Measurements from ENCODE around the gene FANCE.

Gene FANCE

DNA sequence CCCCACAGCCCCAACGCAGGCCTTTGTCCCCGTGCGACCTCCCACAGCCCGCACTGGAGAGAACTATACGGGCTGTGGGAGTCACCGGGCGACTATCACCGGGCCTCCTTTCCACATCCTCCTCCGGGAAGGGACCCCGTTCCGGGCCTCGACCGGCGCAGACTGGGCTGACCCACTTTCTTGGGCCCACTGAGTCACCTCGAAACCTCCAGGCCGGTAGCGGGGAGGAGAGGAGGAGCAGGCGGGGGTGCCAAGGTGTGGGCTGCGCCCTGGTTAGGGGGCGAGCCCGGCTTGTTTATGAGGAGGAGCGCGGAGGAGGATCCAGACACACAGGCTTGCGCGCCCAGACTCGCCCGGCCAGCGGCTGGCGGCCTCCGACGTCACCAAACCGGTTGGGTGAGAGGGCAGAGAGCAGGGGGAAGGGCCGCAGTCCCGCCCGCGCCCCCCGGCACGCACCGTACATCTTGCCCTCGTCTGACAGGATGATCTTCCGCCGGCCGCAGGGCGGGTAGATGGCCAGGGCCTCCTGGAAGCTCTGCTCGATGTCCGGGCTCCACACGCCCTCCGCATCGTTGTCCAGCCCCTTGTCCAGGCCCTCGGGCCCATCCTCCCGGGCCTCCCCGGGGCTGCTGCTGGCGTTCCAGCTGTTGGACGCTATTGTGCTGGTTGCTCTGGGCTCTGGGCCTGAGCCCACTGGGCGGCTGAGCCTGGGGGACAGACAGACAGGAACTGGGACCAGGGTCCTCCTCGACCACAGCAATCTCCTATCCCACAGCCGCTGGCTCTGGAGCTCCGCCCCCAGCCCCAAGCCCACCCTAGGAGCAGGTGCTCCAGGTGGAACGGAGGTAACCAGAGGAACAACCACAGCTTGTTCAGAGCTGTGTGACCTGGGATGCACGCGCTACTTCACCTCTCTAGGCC is 34.1 kb downstream of the FANCE start:
- no peak for DNase-seq

DNA sequence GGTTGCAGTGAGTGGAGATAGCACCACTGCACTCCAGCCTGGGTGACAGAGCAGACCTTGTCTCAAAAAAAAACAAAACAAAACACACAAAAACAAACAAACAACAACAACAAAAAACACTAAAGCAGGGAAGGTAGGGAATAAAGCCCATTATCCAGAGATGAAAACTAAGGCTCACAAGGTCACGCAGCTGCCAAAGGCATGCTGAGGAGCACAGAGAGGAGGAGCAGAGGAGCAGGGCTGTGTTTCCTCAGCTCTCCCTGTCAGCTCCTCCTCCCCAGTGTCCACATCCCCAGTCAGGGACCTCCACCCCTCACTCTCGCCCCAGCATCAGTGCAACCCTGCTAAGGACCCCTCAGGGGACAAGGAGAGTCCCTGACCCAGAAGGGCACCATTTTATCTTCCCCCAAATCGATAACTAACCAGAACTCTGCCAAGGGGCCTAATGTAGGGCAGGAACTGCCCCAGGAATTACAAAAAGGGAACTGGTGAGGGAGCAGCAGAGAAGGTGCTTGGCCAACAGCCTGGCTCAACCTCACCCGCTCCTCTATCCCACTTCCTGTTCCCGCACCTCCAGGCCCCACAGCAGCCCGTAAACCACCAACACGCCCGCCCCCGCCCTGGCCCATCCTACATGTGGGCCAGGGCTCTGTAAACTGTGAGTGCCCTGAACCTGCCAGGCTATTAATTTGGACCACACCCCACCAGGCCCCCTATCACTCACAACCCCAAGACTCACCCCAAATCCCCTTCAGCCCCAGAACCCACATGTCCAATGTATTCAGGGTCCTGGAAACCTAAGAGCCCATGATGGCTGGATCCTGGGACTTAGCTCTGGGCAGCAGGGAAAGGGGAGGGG is 35.7 kb downstream of the FANCE start:
- DNase-seq: no peak

DNA sequence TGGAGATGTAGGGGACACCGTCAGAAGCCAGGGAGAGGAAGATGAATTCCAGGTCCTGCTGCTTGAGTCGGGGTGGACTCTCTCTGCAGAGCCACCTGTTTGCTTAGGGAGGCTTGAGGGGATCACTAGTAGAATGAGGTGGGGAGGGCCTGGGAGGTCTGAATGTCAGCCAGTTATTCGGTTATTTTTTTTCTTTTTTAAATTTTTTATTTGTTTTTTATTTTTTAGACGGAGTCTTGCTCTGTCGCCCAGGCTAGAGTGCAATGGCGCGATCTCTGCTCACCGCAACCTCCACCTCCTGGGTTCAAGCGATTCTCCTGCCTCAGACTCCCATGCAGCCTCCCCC is 36.4 kb downstream of the FANCE start:
- DNase-seq: no peak

DNA sequence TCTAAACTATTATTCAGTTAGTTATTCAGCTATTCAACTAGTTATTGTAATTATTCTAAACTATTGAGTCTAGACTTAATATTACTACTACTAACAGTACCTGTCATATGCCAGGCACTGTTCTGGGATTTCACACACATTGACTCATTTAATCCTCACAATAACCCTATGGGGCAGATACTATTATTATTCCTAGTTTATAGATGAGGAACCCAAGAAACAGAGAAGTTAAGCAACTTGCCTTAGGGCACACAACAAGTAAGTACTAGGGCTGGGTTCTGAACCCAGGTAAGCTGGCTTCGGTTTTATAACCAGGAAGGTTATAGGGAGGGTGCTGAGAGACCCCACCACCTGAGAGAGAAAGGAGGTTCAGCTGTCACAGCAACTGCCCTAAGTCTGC is 36.9 kb downstream of the FANCE start:
- DNase-seq: no peak

DNA sequence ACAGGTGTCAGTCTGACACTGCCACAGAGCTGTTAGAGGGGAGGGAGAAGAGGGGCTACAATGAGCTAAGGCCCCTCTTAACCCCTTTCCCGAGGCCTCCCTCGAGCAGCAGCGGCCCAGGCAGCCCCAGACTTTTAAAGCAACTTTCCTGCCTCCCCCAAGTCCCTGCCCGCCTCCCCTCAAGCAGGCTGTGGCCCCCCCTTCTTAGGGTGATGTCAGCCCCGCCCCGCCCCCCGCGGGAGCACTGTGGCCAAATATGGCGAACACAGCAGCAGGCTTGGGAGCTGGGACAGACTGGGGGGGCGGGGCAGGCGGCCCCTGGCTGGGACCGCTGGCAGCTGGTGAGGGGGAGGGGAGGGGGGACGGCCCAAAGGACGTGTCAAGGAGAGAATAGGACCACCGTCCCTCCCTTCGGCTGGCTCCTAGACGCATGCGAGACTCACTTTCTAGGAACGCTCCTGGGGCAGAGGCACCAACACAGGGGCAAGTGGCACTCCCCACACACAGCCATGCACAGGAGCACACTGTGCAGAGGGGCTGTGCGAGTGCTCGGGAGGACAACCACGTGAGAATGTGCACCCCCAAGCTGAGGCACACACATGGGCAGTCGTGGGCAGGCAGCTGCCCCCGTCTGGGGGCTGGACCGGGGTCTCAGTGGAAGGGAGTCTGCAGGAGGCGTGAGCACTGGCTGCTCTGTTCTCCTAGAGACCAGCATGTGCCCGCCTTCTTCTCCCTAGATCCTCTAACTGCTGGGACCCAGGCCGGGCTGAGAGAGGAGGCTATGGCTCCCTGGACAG is 38.1 kb downstream of the FANCE start:
- no peak for DNase-seq

DNA sequence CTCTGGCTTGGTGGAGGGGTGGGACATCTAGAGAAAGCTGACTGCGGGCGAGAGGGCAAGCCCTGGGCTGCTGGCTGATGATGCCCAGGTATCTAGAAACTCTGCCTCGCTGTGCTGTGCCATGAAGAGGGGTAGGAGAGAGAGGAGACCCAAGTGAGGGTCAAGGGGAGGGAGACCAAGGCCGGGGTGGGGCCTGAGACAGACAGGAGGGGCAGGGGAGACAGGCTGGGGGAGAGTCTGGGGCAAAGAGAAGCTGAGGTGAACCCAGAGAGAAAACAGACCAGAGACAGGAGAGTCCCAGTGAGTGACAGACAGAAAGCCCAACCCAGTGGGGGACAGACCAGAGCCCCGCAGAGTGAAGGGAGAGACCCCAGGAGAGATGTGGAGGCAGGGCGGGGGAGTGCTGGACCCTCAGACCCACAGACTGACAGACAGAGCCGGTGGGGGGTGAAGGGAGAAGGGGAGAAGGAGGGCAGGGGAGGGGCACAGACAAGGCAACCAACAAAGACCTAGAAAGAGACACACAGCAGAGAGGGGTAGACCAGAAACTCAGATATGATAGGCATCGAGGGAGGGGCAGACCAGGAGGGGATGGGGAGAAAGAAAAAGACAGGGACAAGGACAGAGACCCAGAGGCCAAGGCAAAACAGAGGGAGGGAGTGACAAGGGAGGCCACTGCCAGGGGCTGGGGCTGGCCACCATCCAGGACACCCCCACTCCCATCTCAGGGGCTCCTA is 38.9 kb downstream of the FANCE start:
- no peak for DNase-seq

DNA sequence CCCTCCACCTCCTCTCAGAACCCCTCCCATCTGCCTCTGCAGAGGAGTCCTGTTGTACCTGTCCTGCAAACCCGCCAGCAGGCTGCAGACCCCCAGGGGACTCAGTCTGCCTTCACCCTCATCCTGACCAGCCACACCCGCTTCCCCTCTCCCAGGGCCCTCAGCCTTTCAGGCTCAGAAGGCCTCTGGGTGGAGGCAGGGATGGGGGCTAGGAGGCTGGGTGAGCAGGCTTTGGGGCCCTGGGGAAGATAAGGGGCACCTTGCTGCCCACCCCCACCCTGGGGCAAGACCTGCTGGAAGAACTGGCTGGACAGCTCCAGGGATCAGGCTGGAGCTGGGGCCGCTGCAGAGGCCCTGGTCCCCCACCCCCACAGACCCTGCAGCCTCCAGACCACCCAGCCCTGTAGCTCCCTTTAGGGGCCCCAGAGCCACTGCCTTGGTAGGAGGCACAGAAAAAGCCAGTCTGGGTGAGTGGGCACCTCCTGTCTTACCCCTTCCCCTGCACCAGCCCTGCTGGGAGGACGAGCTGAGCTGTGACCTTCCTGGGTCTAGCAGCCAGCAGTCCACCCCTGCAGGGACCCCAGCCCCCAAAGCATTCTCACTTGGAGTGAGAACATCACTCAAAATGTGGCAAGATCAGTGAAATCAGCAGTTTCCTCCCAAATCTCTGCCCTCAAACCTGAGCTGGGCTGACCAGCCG is 39.6 kb downstream of the FANCE start:
- no peak for DNase-seq

DNA sequence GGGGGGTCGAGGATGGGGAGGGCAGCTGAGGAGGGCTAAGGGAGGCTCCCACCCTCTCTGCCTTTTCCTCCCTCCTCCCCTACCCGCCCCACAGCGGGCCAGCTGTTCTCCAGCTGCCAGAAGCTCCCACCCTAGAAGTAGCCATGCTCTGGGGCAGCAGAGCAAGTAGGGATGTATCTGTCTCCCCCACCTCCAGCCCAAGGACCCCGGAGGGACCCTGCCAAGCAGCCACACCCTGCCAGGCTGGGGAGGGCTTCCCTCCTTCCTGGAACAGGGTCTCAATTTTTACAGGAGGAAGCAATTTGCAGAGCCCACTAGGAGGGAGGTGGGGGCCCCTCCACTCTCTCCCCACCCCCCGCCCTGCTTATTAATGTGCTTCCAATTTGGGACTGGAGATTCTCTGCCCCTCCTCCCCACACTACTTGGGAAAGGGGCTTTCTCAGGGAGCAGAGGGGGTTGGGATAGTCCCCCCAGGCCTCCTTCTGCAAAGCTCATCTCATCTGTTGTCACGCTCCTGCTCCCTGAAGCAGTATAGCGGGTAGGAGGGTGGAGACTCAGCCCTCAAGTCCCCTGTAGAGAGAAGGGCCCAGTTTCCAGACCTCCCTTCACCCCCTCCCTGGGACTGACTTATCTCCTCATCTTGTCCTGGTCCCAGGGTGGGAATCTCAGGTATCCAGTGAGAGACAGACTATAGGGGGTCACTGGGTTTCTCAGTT is 40.3 kb downstream of the FANCE start:
- no peak for DNase-seq

DNA sequence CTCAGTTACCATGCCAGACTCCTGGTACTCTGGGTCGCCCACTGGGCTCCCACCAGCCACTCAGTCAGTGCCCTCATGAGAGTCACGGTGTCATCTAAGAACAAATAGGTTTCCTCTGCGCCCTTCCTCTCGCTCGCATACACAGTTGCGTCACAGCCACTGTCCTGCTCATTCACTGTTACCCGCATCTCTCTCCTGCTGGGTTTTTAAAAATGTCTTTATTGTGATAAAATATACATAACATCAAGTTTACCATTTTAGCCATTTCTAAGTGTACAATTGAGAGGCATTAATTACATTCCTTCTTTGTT is 40.8 kb downstream of the FANCE start:
- no peak for DNase-seq

DNA sequence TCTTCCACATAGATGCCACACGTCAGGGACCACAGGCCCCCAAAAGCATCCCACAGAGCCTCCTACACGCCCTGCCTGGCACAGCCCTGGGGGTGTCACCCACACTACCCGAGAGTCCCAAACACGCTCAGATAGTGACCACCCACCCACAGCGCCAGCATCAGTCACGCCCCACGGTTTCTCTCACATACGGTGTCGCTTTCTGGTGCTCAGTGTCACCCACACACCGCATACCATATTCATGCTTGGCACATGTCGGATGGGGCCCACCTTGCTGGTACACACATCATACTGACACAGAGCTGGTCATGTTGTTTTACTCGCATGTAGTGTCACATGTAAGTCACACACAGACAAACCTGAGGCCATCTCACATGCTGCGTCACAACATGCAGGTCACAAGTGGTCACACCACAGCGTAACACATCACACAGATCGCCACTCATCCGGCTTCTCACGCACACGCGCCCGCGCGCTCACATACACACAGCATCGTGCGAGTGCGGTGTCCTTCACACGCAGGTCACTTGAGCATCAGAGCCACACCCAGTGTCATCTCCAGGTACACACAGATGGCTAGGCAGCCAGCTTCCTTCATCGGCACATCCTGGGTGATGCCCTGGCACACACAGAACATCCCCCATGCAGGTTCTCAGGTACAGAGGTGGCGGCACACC is 41.3 kb downstream of the FANCE start:
- DNase-seq: no peak

DNA sequence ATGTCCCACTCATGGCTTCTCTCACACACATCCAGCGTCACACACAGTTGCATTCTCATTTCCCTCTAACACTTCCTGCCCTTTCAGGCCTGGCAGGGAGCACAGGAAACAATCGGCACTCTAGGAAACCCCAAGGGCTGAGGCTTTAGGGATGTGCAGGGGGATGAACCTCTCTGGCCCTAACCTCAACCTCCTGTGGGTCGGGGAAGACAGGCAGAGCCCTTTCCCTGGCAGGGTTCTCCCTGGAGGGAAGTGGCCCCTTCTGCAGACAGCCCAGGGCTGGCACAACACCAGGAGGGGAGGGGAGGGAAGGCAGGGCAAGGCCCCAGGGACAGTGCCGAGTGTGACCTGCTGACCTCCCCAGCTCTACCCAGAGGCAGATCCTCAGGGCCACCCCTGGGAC is 42.0 kb downstream of the FANCE start:
- DNase-seq: no peak

DNA sequence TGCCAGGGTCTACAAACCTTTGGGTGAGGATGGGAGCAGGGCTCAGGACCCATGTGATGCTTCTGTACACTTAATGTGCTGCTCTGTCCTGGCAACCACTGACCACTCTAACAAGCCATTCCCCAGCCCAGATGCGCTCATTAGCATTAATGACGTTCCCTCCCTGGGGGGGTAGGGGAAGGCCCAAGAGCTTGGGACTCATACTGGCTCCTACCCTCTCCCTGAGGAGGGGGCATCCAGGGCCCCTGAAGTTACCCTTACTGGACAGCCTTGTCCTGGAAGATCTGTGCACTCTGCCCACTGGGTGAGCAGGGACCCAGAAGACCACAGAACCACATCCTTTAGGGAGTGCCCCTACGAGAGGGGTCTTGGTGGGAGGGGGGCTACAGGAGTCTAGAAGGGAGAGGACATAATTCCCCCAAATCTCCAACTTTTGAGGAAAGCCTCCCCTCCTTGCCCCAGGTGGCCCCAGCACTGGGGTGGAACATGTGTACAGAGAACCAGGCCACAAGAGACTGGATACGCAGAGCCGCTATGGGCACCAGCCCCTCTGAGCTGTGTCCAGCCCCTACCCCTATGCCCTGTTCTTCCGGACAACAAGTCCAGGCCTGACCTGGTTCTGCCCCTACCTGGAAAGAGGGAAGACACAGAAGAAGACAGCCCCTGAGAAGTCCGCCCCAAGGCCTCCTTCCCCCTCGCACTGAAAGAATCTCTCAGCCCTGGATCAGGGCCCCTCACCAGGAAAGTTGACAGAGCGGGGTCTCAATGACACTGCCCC is 43.3 kb downstream of the FANCE start:
- DNase-seq: no peak

DNA sequence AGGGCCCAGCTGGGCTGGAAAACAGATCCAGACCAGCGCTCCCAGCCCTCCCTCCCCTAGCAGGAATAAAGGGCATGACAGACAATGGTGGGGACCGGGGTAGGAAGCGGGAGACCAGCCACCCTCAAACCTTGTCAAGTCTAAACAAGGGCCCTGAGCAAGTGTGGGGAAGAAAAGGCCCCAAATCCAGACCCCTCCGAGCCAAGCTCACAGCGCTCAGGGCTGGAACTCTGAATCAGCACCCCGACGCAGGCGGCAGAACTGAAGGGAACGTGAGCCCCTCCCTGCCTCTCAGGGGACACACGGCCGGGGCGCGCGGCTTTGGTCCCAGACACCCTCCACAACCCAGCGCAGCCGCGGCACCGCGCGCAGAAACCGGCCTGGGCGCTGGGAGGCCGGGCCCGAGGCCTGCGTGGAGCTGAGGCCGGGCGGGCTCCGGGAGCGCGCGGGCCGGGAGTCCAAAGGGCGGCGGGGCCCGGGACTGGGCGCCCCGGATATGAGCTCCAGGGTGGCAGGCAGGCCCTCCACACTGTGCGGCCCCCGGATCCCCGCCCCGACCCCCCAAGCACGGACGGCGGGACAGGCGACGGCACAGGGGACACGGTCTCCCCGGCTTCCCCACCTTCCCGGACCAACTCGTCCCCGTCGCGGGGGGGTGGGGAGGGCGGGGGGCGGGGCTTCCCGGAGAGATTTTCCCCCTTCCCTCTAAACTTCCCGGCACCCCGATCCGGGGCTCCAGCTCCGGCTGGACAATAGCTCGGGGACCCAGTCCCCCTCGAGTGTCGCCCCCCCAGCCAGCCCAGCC is 44.1 kb downstream of the FANCE start:
- no peak for DNase-seq

DNA sequence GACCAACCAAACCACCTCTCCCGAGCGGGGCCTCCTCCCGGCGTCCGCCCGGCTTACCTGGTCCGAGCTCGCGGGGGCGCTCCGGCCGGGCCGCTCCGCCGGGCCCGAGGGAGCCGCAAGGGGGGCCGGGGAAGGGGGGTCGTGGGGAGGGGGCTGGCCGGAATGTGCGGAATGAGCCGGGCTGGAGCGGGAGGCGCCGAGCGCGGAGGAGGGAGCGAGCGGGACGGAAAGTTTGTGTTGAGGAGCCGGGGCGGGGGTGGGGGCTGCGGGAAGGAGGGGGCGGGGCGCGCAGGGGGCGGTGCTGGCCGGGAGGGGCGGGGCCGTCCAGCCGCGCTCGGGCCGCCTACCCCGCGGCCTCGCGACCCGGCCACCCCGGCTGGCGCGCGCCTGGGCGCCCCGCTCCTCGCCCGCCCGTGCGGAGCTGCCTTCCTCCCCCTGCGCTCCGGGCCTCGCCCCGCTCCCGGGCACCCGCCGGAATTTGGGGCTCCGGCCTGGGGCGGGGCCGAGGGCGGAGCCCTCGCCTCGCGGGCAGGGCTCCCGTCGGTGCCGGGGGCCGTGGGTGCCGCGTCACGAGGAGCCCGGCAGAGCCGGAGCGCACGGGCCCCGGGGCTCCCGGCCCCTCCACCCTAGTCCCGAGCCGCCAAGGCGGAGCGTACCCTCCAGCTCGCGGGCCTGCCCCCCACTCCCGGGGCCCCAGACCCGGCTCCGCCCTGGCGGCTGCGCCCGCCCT is 44.9 kb downstream of the FANCE start, which contains the start of gene TEAD3:
TEAD3 (minus strand) TSS at position 239 of the 730 bp plus-strand sequence.
- DNase-seq: peak; percentile 53 to 62

DNA sequence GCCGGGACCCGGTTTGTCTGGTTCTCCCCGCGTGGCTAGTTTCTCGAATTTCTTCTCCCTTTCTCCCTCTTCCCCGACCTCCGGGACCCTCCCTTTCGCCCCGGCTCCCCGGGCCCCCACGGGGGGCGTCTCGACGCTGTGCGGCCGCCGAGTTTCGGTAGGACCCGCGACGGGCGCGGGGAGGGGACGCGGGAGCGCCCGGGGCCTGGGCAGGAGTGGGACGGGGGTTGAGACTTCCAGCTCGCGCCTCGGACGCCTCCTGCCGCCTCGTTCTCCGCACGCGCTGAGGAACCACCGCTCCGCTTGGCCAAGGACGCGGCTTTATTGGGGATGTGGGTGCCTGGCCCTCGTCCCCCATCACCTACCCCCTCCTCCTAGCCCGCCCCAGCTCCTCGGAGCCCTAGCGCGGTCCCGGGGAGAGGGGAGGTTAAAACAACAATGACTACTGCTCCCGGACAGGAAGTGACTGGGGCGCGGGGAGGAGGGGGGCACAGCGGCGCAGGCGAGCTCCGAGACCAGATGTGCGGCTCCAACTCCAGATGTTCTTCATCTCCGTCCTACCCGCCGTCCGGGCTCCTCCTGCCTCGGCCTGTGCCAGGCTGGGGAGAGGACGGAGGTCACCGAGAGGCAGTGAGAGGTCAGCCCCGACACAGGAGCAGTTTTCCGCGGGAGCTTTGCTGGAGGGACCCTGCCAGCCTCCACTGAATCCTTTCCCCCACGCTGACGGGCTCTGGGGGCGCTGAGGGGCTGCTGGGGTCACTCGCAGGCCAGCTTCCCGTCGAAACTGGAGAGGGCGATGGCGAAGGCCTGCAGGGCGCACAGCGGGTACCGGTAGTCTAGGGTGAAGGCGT is 45.7 kb downstream of the FANCE start:
- peak; percentile 40 to 45 for DNase-seq

DNA sequence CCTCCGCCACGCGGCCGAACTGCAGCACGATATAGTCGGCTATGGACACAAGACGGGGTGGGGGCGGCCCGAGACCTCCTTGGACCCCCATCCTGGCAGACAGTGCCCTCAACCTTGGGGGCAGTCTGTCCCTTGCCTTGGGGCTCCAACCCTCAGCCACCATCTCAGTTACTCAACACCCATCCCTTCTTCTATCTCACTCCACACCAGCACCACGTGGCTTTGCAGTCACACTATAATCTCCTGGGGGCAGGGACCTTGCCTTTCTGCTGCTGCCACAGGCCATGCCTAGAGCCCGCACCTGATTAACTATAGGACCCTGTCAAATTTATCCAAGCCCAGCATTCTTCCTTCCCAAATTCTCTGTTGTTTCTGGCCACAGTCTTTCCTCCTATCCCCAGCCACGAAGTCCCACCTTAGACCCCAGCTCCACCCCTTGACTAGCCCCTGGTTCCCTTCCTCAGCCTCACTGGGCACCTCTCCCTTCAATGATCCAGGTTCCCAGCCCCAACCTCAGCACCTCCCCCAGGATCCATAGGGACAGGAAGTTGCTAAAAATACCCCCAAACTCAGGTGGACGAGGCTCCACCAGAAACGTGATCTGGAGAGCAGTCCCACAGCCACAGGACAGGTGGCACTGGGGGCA is 46.4 kb downstream of the FANCE start:
- DNase-seq: no peak

DNA sequence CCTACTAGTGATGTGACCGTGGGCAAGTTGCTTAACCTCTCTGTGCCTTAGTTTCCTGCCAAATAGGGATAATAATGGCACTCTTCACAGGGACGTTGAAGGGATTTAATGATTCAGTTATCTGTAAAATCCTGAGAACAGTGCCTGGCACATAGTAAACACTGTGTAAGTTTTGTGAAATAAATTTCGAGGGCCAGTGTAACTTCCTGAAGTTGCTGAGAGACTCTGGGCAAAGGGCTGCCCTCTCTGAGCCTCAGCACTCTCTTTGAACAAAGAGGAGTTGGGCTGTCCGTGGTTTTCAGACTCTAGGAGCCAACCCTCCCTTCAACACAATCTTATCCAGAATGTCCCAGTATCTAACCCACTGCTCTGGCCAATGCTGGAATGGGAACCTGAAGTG is 47.2 kb downstream of the FANCE start:
- DNase-seq: no peak

Measured in stimulated activated CD4-positive, alpha-beta T cell treated with anti-CD3 and anti-CD28 coated beads, Interleukin-4, amount 100 ng/mL, for 4 hours (primary cell).